Osteoblast (primary cell): ENCODE data around the gene RBM20. TPM values are rescaled to one million over a fixed set of nuclear protein-coding genes. Genes with fewer than 3 reads are reported as not detected.
"Not testable (repeated sequence)": the region's sequence is repeated elsewhere in the genome, so short reads cannot be mapped to it uniquely, and the experiment has no call there.

Experiments
- DNase-seq: peaks from one replicate; pipeline ENCODE4 v3.0.0; 2011; ENCODE audit warnings: low spot score, mixed read lengths; ENCODE audit not compliant: insufficient read length; ENCODE audit errors: missing footprints
- H2AFZ ChIP-seq: 2 replicates; pipeline ENCODE4 v1.6.0; 2011; ENCODE audit warnings: mild to moderate bottlenecking, low read length
- H3K27ac ChIP-seq: 2 replicates; pipeline ENCODE4 v1.5.1; 2011; ENCODE audit warnings: mild to moderate bottlenecking, low read depth, low read length, moderate library complexity
- H3K27me3 ChIP-seq: 2 replicates; pipeline ENCODE4 v1.6.0; 2012; ENCODE audit warnings: mild to moderate bottlenecking, control low read depth, inconsistent platforms, low read length, moderate library complexity; ENCODE audit not compliant: insufficient read depth
- H3K36me3 ChIP-seq: 2 replicates; pipeline ENCODE4 v1.5.1; 2011; ENCODE audit warnings: mild to moderate bottlenecking, low read length, control low read depth, moderate library complexity; ENCODE audit not compliant: insufficient read depth
- H3K4me1 ChIP-seq: 2 replicates; pipeline ENCODE4 v1.5.1; 2011; ENCODE audit warnings: mild to moderate bottlenecking, low read length, control low read depth, moderate library complexity; ENCODE audit not compliant: insufficient read depth
- H3K4me2 ChIP-seq: 2 replicates; pipeline ENCODE4 v1.6.0; 2011; ENCODE audit warnings: mild to moderate bottlenecking, low read length; ENCODE audit not compliant: insufficient read depth
- H3K4me3 ChIP-seq: fragments of 200-600 bp; sonication (generic); 3 replicates; pipeline ENCODE4 v1.5.1; 2012; ENCODE audit warnings: mild to moderate bottlenecking, low read length, inconsistent platforms; ENCODE audit not compliant: insufficient read depth
- H3K79me2 ChIP-seq: 2 replicates; pipeline ENCODE4 v1.6.0; 2012; ENCODE audit warnings: mild to moderate bottlenecking, low read length, control low read depth, inconsistent platforms; ENCODE audit not compliant: insufficient read depth
- H3K9me3 ChIP-seq: 2 replicates; pipeline ENCODE4 v1.5.1; 2011; ENCODE audit warnings: low read depth, low read length, control low read depth
- H4K20me1 ChIP-seq: 2 replicates; pipeline ENCODE4 v1.6.0; 2012; ENCODE audit warnings: mild to moderate bottlenecking, low read length, control low read depth; ENCODE audit not compliant: insufficient read depth
- total RNA-seq: library from RNA; depleted of rRNA; stranded (reverse); fragments of >200 nt; gene quantifications from 2 replicates; pipeline ENCODE4 v1.2.3, GENCODE V29; 2012
- TF ChIP-seq, protein P1 (sequence below): IDR thresholded peaks from 2 replicates; pipeline ENCODE4 v1.5.1; 2011; ENCODE audit warnings: mild to moderate bottlenecking, low read depth, low read length, moderate library complexity; ENCODE audit errors: extremely low read depth

The RBM20 gene
- total RNA-seq, 1 donor, result not detected

DNA sequence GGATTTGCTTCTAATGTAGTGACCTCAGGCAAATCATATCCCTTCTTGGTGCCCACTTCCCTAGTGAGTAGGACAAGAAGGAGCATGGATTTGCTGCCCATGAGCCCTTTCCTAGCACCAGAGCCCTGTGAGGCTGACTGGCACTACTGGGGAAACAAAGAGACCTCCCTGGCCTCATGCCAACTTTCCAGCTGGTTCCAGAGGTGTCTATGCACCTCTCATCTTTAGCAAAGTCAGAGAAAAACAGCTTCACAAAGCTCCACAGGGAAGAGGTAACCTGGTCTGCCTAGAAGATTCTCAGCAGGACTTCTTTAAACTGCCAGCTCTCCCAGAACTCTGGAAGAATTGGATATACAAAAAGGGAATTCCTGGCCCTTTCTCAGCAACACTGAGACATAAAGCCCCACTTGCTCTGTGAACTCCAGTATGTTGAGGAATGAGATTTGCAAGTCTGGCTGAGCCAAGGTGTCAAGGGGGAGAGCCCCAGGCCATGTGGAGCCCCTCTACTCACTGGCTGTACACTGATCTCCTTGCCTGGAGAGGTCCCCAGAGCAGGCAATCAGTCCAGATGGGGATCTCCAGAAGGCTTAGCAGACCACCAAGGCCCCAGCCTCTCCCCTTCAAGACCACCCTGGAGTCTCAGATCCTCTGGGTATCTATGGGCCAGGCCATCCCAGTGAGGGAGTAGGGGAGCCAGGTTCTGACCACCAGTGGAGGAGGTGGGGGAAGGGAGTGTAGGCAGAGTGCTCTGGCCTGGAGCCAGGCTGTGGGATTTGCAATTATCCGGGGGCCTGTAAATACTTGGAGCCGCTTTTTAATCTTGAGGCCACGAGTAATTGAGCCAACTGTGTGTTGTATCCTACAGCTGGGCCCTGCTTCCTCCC lies 24.4 kb upstream of the RBM20 start:
- Histone ChIP-seq H3K27ac (no peak overlapping the region), H3K79me2 (no peaks in the 10 kb centered on the region), H3K36me3 (no peaks in the 10 kb centered on the region), H3K27me3 (peaks cover 8% of the 10 kb centered on the region), H3K9me3 (no peaks in the 10 kb centered on the region), H3K4me2 (no peak overlapping the region), H3K4me1 (no peaks in the 10 kb centered on the region), H3K4me3 (no peak overlapping the region), H2AFZ (no peak overlapping the region), H4K20me1 (no peaks in the 10 kb centered on the region)
- TF ChIP-seq, protein P1, sequence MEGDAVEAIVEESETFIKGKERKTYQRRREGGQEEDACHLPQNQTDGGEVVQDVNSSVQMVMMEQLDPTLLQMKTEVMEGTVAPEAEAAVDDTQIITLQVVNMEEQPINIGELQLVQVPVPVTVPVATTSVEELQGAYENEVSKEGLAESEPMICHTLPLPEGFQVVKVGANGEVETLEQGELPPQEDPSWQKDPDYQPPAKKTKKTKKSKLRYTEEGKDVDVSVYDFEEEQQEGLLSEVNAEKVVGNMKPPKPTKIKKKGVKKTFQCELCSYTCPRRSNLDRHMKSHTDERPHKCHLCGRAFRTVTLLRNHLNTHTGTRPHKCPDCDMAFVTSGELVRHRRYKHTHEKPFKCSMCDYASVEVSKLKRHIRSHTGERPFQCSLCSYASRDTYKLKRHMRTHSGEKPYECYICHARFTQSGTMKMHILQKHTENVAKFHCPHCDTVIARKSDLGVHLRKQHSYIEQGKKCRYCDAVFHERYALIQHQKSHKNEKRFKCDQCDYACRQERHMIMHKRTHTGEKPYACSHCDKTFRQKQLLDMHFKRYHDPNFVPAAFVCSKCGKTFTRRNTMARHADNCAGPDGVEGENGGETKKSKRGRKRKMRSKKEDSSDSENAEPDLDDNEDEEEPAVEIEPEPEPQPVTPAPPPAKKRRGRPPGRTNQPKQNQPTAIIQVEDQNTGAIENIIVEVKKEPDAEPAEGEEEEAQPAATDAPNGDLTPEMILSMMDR, result no peak
- no peak for DNase-seq

DNA sequence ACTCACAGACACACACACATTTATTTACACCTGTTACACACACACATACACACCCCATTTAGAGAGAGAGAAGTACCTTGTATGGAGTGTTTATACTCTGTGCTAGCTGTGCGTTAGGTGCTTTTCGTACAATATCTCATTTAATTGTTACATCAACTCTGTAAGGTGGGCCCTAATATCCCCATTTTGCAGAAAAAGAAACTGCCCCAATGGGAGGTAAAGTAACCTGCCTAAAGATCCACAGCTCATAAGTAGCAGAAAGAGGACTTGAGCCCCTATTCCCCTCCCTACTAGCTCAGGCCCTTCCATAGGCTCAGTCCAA lies 23.8 kb upstream of the RBM20 start:
- H3K79me2 ChIP-seq, result no peaks in the 10 kb centered on the region
- no peak for DNase-seq
- no peaks in the 10 kb centered on the region for H4K20me1 ChIP-seq
- peaks cover 8% of the 10 kb centered on the region for H3K27me3 ChIP-seq
- no peak overlapping the region for H3K4me2 ChIP-seq
- H2AFZ ChIP-seq, result no peak overlapping the region
- H3K9me3 ChIP-seq, result no peaks in the 10 kb centered on the region
- H3K4me3 ChIP-seq, result no peak overlapping the region
- TF ChIP-seq, protein P1, result no peak
- H3K36me3 ChIP-seq, result no peaks in the 10 kb centered on the region
- no peaks in the 10 kb centered on the region for H3K4me1 ChIP-seq
- H3K27ac ChIP-seq, result no peak overlapping the region

DNA sequence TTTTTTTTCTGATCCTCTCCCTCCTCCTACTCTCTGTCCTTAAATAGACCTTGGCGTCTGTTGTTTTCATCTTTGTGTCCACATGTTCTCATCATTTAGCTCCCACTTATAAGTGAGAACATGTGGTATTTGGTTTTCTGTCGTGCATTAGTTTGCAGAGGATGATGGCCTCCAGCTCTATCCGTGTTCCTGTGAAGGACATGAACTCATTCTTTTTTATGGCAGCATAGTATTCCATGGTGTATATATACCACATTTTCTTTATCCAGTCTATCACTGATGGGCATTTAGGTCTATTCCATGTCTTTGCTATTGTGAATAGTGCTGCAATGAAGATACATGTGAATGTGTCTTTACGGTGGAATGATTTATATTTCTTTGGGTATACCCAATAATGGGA lies 20.8 kb upstream of the RBM20 start:
- H3K9me3 ChIP-seq, H3K27ac ChIP-seq, DNase-seq, H3K4me3 ChIP-seq, H3K36me3 ChIP-seq, H3K4me1 ChIP-seq, H2AFZ ChIP-seq, H4K20me1 ChIP-seq, H3K4me2 ChIP-seq, H3K27me3 ChIP-seq, H3K79me2 ChIP-seq: not testable (repeated sequence)

DNA sequence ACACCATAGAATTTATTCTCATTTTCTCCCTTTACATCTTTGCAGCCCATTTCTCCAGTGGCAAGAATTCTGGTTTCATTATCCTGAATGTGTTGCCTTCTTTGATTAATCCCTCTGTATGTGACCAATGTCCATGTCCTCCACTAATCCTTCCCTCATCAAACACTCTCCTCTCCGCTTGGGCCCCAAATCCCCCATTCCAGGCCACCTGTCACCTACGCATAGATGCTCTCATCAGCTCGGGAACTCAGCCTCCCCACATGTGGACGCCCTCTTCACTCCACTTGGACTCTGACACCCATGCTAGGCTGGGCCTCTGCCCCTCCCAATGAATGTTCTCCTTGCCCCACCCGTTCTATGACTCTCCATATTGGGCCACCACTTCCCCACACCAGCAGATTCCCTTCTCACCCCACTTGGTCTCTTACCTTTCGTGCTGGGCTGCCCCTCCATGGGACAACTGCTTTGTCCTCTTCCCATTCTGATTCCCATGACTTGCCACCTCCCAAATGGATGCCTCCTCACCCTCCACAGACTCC lies 18.7 kb upstream of the RBM20 start:
- TF ChIP-seq, protein P1, result no peak
- no peak overlapping the region for H3K27ac ChIP-seq
- no peaks in the 10 kb centered on the region for H3K36me3 ChIP-seq
- no peaks in the 10 kb centered on the region for H3K79me2 ChIP-seq
- H3K4me3 ChIP-seq, result no peak overlapping the region
- H3K27me3 ChIP-seq, result peaks cover 8% of the 10 kb centered on the region
- DNase-seq, result no peak
- peaks cover 9% of the 10 kb centered on the region for H3K4me1 ChIP-seq
- H2AFZ ChIP-seq, result no peak overlapping the region
- no peaks in the 10 kb centered on the region for H3K9me3 ChIP-seq
- H3K4me2 ChIP-seq, result no peak overlapping the region
- H4K20me1 ChIP-seq, result no peaks in the 10 kb centered on the region
